NCI-H2227 (cell line): Measurements from ENCODE around the gene ST8SIA2.
A peak's percentile ranks its signal among the peaks of the same experiment; 100 is the strongest.

Experiments
- DNase-seq: peaks from one replicate; lab custom pipeline; 2025; ENCODE audit not compliant: unreplicated experiment; lab: John Stamatoyannopoulos, UW

The ST8SIA2 gene, protein sequence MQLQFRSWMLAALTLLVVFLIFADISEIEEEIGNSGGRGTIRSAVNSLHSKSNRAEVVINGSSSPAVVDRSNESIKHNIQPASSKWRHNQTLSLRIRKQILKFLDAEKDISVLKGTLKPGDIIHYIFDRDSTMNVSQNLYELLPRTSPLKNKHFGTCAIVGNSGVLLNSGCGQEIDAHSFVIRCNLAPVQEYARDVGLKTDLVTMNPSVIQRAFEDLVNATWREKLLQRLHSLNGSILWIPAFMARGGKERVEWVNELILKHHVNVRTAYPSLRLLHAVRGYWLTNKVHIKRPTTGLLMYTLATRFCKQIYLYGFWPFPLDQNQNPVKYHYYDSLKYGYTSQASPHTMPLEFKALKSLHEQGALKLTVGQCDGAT

GRCh38 chr15:92393071-92393979 is at the start of gene ST8SIA2:
Gene ST8SIA2, plus strand, starts transcription at chr15:92393881. Its CDS starts 184 bp downstream, at chr15:92394065.
- peak; percentile 75 for DNase-seq

DNA sequence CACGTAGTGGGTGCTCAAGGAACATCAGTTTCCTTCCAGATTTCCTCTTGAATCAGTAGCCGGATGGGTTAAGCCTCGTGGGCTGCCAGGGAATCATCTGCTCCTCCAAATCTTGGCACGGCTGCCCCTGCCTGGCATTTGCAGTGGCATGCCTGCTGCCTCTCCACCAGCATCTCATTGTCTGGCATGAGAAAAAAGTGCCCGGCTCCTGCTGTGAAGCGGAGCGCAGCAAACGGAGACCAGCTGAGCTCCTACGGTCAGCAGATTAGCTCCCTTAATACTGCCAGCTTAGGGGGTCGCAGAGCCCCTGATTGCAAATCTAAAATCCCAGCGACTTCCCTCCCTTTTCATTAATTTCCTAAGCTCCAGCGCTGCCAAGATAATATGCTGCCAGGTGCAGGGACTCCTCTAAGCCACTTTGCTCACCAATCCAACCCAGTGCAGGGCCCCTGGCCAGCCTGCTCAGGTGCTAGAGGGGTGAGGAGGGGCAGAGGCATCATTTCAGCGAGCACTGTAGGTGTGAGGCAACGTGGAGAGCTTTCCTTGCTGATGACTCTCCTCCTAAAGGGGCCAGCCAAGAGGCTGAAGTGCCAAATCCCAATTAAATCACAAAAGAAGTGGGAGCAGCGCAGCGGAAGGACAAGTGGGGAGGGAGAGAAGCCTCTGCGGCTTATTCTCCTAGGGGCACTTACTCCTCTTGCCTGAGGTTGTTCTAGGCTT is 49.6 kb upstream of the ST8SIA2 start:
- peak; percentile 56 for DNase-seq

DNA sequence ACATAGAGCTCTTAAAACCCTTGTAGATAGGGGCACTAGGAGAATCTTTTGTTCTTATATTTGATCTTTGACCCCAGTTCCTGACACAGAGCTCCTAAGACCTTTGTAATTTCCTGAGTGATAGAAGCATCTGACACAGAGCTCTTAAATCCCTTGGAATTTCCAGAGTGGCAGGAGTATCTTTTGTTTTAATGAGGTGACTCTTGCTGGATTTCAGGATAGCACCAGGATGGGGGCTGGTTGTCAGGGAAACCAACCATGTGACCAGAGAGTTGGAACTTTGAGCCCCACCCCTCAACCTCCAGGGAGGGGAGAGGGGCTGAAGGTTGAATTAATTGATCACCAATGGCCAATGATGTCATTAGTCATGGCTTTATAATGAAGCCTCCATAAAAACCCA is 47.6 kb upstream of the ST8SIA2 start:
- no peak for DNase-seq

- no peak for DNase-seq
These were observed 38.4 kb upstream of the ST8SIA2 start for GRCh38 chr15:92355307-92355706.

- DNase-seq: no peak
These were observed 32.2 kb upstream of the ST8SIA2 start for GRCh38 chr15:92361321-92362000.

DNA sequence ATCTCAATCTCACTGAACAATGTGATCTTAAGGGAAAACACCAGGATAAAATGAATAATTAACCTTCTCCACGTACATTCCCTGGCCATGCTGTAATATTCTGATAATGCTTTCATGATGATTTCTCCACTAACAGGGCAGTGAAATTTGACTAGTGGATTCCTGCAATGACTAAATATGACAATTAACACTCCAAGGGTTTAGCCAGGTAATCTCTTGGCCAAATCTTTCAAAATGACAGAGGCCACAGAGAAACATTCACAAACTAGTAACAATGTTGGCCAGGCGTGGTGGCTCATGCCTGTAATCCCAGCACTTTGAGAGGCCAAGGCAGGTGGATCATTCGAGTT is 31.7 kb upstream of the ST8SIA2 start:
- no peak for DNase-seq

DNA sequence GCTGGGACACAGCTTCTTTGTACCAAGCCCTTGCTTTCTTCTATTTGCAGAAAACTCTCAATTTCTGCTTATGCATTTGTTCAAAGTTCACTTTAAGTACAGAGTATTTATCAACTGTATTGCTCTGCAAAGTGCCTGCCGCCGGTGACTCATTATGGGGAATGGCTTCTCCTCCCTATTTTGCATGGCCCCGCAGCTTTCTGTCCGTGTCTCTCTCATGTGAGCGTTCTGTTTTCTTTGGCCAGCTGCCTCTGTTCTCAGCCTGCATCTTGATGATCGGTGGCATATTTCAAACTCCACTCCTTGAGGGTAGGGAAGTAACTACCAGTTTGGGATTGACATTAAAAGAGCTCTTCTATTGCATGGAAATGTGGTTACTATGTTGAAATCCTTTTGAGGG is 28.6 kb upstream of the ST8SIA2 start:
- DNase-seq: no peak

- DNase-seq: no peak
These were observed 27.8 kb upstream of the ST8SIA2 start for GRCh38 chr15:92365906-92366305.

DNA sequence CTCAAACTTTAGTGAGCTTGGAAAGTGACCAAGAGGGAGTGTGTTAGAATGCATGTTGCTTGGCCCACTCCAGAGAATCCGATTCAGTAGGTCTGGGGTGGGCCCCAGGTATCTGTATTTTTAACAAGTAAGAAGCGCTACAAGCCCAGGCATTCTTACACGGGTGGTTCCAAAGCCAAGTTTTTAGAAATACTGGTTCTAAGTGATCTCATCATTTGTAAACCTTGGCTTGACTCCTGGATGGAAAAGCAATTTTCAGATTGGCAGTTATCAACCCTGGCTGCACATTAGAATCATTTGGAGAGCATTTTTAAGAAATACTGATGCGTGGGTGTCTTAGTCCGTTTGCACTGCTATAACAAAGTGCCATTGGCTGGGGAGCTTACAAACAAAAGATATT is 27.3 kb upstream of the ST8SIA2 start:
- no peak for DNase-seq

DNA sequence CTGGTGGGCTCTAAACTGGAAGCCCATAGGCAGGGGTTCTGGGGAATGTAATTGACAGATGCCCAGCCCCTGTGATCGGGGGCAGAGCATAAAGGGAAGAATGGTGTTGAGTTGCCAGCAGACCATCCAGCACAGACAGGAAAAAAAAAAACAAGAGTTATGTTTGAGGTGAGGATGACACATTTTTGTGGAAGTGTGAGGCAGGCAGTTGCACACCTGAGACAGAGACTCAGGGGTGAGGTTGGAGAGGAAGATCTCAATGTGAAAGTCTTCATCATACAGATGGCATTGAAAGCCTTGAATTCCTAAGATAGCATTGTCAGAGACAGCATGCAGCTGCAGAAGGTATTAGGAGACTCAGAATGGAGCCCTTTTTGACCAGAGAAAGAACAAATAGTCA is 18.6 kb upstream of the ST8SIA2 start:
- no peak for DNase-seq

- no peak for DNase-seq
These were observed 17.6 kb upstream of the ST8SIA2 start for GRCh38 chr15:92376109-92376508.

DNA sequence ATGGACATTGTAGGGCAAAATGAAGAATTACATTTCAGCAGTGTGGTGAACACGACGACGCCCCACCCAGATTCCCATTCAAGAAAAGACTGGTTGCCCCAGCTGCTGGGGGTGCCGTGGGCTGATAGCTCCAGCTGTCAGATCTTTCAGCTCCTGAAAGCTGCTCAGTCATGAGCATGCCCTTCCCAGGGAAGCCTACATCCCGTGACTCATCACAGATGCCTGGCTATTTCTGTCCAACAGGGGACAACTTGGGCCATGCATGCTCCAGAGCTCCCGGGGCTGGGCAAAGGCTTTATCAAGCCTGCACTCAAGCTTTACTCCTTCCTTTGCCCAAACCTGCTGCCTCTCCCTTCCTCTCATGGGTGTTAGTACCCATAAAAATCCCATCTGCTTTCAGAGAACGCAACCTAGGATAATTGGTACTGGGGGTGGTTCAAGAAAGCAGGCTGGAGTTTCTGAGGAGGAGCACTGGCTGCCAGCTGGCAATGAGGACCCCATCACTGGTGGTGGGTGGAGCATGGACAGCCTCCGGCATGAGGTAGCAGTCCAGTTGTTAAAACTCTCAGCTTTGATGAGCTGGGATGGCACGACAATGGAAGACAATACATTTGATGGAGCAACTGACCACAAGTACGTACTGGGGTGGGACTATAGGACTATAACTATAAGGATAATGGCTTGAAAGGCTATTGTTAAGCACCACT is 16.4 kb upstream of the ST8SIA2 start:
- DNase-seq: no peak

GRCh38 chr15:92383519-92384324 is 10.0 kb upstream of the ST8SIA2 start:
- peak; percentile 24 for DNase-seq

GRCh38 chr15:92384381-92384780 is 9.3 kb upstream of the ST8SIA2 start:
- DNase-seq: no peak

GRCh38 chr15:92385096-92385495 is 8.6 kb upstream of the ST8SIA2 start:
- DNase-seq: no peak

GRCh38 chr15:92391640-92392039 is 2.0 kb upstream of the ST8SIA2 start:
- DNase-seq: no peak

DNA sequence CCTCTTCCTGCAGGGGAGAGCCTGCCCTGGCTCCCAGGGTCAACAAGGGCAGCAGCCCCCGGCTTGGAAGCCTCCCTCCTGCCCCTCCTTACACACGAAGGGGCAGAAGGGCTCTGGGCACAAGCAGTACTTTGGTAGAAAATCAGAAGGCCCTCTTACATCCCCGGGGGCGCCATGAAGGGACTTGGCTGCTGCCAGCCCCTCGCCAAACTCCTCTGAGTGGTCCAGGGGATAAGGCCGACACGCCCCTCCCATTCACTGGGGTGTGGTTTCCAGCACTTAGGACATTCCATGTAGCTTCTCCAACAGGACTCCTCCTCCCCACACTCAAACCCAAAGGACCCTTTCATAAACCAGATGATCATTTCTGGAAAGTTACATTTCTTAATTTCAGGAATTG is 1.2 kb upstream of the ST8SIA2 start:
- no peak for DNase-seq

DNA sequence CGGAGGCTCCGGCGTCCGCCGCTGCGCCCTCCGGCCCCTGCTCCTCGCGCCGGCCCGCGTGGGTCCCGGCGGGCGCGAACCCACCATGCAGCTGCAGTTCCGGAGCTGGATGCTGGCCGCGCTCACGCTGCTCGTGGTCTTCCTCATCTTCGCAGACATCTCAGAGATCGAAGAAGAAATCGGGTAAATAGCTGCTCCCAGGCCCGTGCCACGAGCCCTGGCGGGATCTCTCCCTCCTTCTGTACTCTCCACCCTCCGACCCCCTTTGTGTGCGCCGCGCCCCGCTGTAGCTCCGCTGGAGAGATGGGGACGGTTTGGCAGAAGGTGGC is 263 bp downstream of the ST8SIA2 start:
- peak; percentile 33 for DNase-seq

DNA sequence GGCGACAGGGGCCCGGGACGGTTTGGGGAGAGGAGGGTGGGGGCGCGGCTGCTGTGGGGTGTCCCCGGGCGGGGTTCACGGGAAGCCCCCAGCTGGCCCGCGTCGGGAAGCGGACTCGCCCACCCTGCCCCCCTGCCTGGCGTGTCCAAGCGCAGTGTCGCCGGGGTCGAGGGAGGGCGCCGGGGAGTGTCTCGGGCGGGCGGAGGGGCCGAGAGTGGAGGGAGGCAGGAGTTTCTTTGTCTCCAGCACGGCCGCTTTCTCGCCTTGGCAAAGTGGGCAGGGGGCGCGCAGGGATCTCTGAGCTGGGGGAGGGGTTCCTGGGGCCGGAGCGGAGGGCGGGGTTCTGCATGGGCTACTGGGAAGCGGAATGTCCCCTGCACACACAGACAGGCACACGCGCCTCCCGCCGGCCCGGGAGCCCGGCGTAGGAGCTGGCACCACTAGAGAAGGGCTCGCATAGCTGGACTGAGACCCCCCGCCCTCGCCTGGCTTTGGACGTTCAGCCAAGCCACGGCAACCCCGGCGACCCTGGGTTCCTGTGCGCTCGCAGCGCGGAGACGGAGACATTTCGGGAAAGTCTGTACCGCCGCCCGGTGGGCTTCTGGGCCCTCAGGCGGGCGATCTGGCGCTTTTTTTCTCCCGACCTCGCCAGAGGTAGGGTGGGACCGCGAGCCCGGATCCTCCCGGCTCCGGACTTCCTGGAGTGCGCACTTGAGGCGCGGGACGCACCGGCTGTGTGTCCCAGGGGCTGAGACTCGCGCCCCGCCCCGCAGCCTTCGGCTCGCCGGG is 822 bp downstream of the ST8SIA2 start:
- peak; percentile 43 for DNase-seq
